HEK293T (cell line): Measurements from ENCODE around the gene SLC26A9.

Experiments used
- ARNT ChIP-seq: fragments of 450-650 bp; IDR thresholded peaks from 2 replicates; pipeline ENCODE4 v1.6.1; 2017; ENCODE audit warnings: mild to moderate bottlenecking
- BHLHE40 ChIP-seq: fragments of 450-650 bp; IDR thresholded peaks from 2 replicates; pipeline ENCODE4 v1.6.1; 2016; ENCODE audit warnings: mild to moderate bottlenecking, moderate library complexity, borderline replicate concordance
- CTBP1 ChIP-seq: fragments of 450-650 bp; IDR thresholded peaks from 2 replicates; pipeline ENCODE4 v1.6.1; 2016; ENCODE audit warnings: borderline replicate concordance
- FOXM1 ChIP-seq: fragments of 450-650 bp; IDR thresholded peaks from 2 replicates; pipeline ENCODE4 v1.6.1; 2017; ENCODE audit warnings: mild to moderate bottlenecking, borderline replicate concordance
- HDGF ChIP-seq: fragments of 450-650 bp; IDR thresholded peaks from 2 replicates; pipeline ENCODE4 v1.6.1; 2017; ENCODE audit warnings: antibody characterized with exemption, borderline replicate concordance
- SUZ12 ChIP-seq: fragments of 450-650 bp; IDR thresholded peaks from 2 replicates; pipeline ENCODE4 v1.6.1; 2016; ENCODE audit warnings: mild to moderate bottlenecking
- ZNF384 ChIP-seq: fragments of 450-650 bp; IDR thresholded peaks from 2 replicates; pipeline ENCODE4 v1.6.1; 2016

- TF ChIP-seq ARNT (no peak), CTBP1 (no peak), BHLHE40 (no peak), ZNF384 (no peak), SUZ12 (no peak), FOXM1 (no peak), HDGF (no peak)
Measured at GRCh38 chr1:205962821-205963221, 19.6 kb upstream of the SLC26A9 start.
